Keratinocyte (primary cell): Measurements from ENCODE around the gene IL15RA. TPM values are rescaled to one million over a fixed set of nuclear protein-coding genes. Genes with fewer than 3 reads are reported as not detected.

Experiments used
- DNase-seq: peaks from one replicate; pipeline ENCODE4 v3.0.0-alpha.2; 2011; ENCODE audit warnings: low read depth, missing footprints, low spot score
- FAIRE-seq: peaks from 2 replicates; lab custom pipeline; 2011; peaks lifted over from hg19 to GRCh38; lab: Jason Lieb, UNC
- H2AFZ ChIP-seq: 2 replicates; pipeline ENCODE4 v1.6.0; 2012; ENCODE audit warnings: low read length, control low read depth, inconsistent platforms; ENCODE audit not compliant: control insufficient read depth
- H3K27ac ChIP-seq: 2 replicates; pipeline ENCODE4 v1.5.1; 2011; ENCODE audit warnings: low read length; ENCODE audit not compliant: control insufficient read depth, insufficient read depth
- H3K27me3 ChIP-seq: 3 replicates; pipeline ENCODE4 v1.6.0; 2011; ENCODE audit warnings: low read length; ENCODE audit not compliant: control insufficient read depth, insufficient read depth; ENCODE audit errors: extremely low read depth
- H3K36me3 ChIP-seq, 2 experiments: 2 replicates in 1 of 2; 3 replicates in 1 of 2; pipeline ENCODE4 v1.5.1; 2011; ENCODE audit warnings: low read length in 2 of 2, mild to moderate bottlenecking in 1 of 2; ENCODE audit not compliant: control insufficient read depth in 2 of 2, insufficient read depth in 2 of 2; ENCODE audit errors: extremely low read depth in 1 of 2
- H3K4me1 ChIP-seq: 3 replicates; pipeline ENCODE4 v1.5.1; 2011; ENCODE audit warnings: low read length; ENCODE audit not compliant: control insufficient read depth, insufficient read depth; ENCODE audit errors: extremely low read depth
- H3K4me2 ChIP-seq: 3 replicates; pipeline ENCODE4 v1.6.0; 2011; ENCODE audit warnings: low read depth, low read length; ENCODE audit not compliant: control insufficient read depth, insufficient read depth; ENCODE audit errors: extremely low read depth
- H3K4me3 ChIP-seq, 3 experiments: fragments of 200-600 bp in 1 of 3; sonication (generic) in 1 of 3; 2 replicates in 2 of 3; 3 replicates in 1 of 3; pipeline ENCODE4 v1.5.1; 2011 to 2016; ENCODE audit warnings: low read length in 3 of 3, mild to moderate bottlenecking in 3 of 3, control low read depth in 2 of 3, inconsistent platforms in 1 of 3, low read depth in 1 of 3, mixed read lengths in 1 of 3, mixed run types in 1 of 3, moderate library complexity in 1 of 3; ENCODE audit not compliant: control insufficient read depth in 2 of 3, insufficient read depth in 2 of 3; ENCODE audit errors: extremely low read depth in 1 of 3
- H3K79me2 ChIP-seq: 2 replicates; pipeline ENCODE4 v1.6.0; 2012; ENCODE audit warnings: low read length; ENCODE audit not compliant: control insufficient read depth, insufficient read depth
- H3K9ac ChIP-seq: 3 replicates; pipeline ENCODE4 v1.6.0; 2011; ENCODE audit warnings: low read length; ENCODE audit not compliant: control insufficient read depth, insufficient read depth; ENCODE audit errors: extremely low read depth
- H3K9me1 ChIP-seq: 3 replicates; pipeline ENCODE4 v1.6.0; 2011; ENCODE audit warnings: low read length; ENCODE audit not compliant: control insufficient read depth, insufficient read depth; ENCODE audit errors: extremely low read depth
- H3K9me3 ChIP-seq: 2 replicates; pipeline ENCODE4 v1.5.1; 2012; ENCODE audit warnings: low read depth, low read length; ENCODE audit not compliant: control insufficient read depth
- H4K20me1 ChIP-seq: 3 replicates; pipeline ENCODE4 v1.6.0; 2011; ENCODE audit warnings: low read length; ENCODE audit not compliant: control insufficient read depth, insufficient read depth; ENCODE audit errors: extremely low read depth
- EZH2 ChIP-seq: IDR thresholded peaks from one replicate; pipeline ENCODE4 v1.6.1; 2012; ENCODE audit warnings: inconsistent platforms, mild to moderate bottlenecking, low read length, moderate library complexity
- dilution Hi-C: fragments of 300-500 bp; cut with MboI; formaldehyde crosslinking; loops from one replicate; pipeline ENCODE4 v1.7.0; 2020; ENCODE audit warnings: low sequenced_read_pairs; ENCODE audit not compliant: extremely low pct_ligation_motif_present
- polyA plus RNA-seq, 5 experiments: library from polyadenylated mRNA; depleted of rRNA in 3 of 5; stranded (reverse) in 3 of 5; stranded (forward) in 1 of 5; unstranded in 1 of 5; fragments of >200 nt; gene quantifications; 1 replicate in 1 of 5; 2 replicates in 3 of 5; 3 replicates in 1 of 5; pipeline versions ENCODE4 v1.2.1 to v1.2.3, GENCODE V29; 2011 to 2012; ENCODE audit warnings: missing spikeins in 2 of 5, low read depth in 1 of 5, low replicate concordance in 1 of 5
- TF ChIP-seq, protein P1 (sequence below), 3 experiments: IDR thresholded peaks in 1 of 3; conservative IDR thresholded peaks in 1 of 3; optimal IDR thresholded peaks in 1 of 3; 2 replicates in 2 of 3; 3 replicates in 1 of 3; pipeline versions ENCODE3 to v1.5.1; 2011; ENCODE audit warnings: low read length in 3 of 3, mild to moderate bottlenecking in 3 of 3, moderate library complexity in 2 of 3, control low read depth in 1 of 3, inconsistent platforms in 1 of 3; ENCODE audit not compliant: insufficient read depth in 2 of 3; ENCODE audit errors: extremely low read depth in 1 of 3

IL15RA gene
- polyA plus RNA-seq, 1 donor (not counting 4 experiments of a cell fraction or from before 2014, with no cell fraction given) = 3.8 TPM

DNA sequence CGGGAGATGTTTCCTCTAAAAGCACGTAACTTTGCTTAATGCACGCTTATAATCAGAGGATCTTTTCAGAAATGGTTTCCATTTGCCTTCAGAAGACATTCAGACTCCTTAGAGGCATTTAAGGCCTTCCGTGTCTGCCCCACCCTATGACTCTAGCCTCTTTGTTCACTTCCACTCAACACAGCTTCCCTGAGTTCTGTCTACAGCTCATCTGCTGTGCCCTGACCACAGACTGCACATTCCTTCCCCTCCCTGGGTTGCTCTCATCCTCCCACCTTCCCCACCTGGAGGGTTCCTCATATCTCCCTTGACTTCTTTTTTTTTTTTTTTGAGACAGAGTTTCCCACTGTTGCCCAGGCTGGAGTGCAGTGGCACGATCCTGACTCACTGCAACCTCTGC lies 70.7 kb downstream of the IL15RA start:
- Histone ChIP-seq H3K27me3 (no peaks in the 10 kb centered on the region), H3K9me3 (no peaks in the 10 kb centered on the region), H3K36me3 (peaks cover 27 to 30% of the 10 kb centered on the region in 2 experiments), H3K4me2 (no peak overlapping the region), H3K9ac (no peak overlapping the region), H2AFZ (no peak overlapping the region), H3K9me1 (no peaks in the 10 kb centered on the region), H3K4me3 (no peak overlapping the region), H3K79me2 (peaks cover 15% of the 10 kb centered on the region), H3K4me1 (peaks cover 17% of the 10 kb centered on the region), H4K20me1 (no peaks in the 10 kb centered on the region), H3K27ac (peak overlapping the region; percentile 38)
- FAIRE-seq = no peak
- TF ChIP-seq, protein P1, sequence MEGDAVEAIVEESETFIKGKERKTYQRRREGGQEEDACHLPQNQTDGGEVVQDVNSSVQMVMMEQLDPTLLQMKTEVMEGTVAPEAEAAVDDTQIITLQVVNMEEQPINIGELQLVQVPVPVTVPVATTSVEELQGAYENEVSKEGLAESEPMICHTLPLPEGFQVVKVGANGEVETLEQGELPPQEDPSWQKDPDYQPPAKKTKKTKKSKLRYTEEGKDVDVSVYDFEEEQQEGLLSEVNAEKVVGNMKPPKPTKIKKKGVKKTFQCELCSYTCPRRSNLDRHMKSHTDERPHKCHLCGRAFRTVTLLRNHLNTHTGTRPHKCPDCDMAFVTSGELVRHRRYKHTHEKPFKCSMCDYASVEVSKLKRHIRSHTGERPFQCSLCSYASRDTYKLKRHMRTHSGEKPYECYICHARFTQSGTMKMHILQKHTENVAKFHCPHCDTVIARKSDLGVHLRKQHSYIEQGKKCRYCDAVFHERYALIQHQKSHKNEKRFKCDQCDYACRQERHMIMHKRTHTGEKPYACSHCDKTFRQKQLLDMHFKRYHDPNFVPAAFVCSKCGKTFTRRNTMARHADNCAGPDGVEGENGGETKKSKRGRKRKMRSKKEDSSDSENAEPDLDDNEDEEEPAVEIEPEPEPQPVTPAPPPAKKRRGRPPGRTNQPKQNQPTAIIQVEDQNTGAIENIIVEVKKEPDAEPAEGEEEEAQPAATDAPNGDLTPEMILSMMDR (optimal IDR thresholded peaks at IDR 0.05 in 1 of 3, IDR thresholded peaks at IDR 0.05 in 1 of 3, conservative IDR thresholded peaks at IDR 0.05 in 1 of 3; ENCODE audit: extremely low read depth in 1 of 3, insufficient read depth in 2 of 3, low read length in 3 of 3) = no peak
- TF ChIP-seq EZH2 = no peak
- dilution Hi-C loops = no loop called here
- peak; percentile 26 for DNase-seq

DNA sequence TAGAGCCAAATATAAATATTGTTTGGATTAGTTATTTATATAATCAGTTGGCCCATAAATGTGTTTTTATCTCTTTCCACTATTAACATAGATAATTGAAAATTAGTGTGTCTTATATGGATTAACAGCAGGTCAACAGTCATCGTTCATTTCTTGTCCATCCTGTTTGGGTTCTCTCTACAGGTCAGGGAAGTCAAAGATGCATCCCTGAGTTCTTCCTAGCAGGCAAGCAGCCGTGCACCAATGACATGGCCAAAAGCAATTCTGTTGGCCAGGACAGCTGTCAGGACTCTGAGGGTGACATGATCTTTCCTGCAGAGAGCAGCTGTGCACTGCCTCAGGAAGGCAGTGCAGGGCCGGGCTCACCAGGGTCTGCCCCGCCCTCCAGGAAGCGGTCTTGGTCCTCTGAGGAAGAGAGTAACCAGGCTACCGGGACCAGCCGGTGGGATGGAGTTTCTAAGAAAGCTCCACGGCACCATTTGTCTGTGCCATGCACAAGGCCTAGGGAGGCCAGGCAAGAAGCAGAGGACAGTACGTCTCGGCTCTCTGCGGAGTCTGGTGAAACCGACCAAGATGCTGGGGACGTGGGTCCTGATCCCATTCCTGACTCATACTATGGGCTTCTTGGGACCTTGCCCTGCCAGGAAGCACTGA lies 71.4 kb downstream of the IL15RA start:
- Histone ChIP-seq H3K79me2 (peaks cover 15% of the 10 kb centered on the region), H2AFZ (no peak overlapping the region), H3K4me1 (peaks cover 17% of the 10 kb centered on the region), H3K36me3 (peaks cover 22 to 24% of the 10 kb centered on the region in 2 experiments), H3K4me2 (no peak overlapping the region), H3K9me1 (no peaks in the 10 kb centered on the region), H3K9me3 (no peaks in the 10 kb centered on the region), H3K27me3 (no peaks in the 10 kb centered on the region), H3K27ac (peak overlapping the region; percentile 38), H3K4me3 (no peak overlapping the region), H4K20me1 (no peaks in the 10 kb centered on the region), H3K9ac (no peak overlapping the region)
- dilution Hi-C loops = no loop called here
- FAIRE-seq (peak; percentile 29), DNase-seq (no peak)
- no peak for TF ChIP-seq EZH2
- TF ChIP-seq, protein P1 (optimal IDR thresholded peaks at IDR 0.05 in 1 of 3, IDR thresholded peaks at IDR 0.05 in 1 of 3, conservative IDR thresholded peaks at IDR 0.05 in 1 of 3; ENCODE audit: extremely low read depth in 1 of 3, insufficient read depth in 2 of 3, low read length in 3 of 3) = no peak
